Endothelial cell (in vitro differentiated cells): Measurements from ENCODE around the gene AQP6. TPM values are rescaled to one million over a fixed set of nuclear protein-coding genes. Genes with fewer than 3 reads are reported as not detected.

ENCODE experiments used
- DNase-seq: peaks from one replicate; pipeline ENCODE4 v3.0.0; 2021; ENCODE audit warnings: low spot score
- H3K27ac Mint-ChIP-seq: one replicate; pipeline ENCODE4 v1.8.0; 2021; ENCODE audit warnings: mixed read lengths, inconsistent platforms; ENCODE audit not compliant: unreplicated experiment
- H3K27me3 Mint-ChIP-seq: one replicate; pipeline ENCODE4 v1.8.0; 2021; ENCODE audit warnings: mild to moderate bottlenecking, moderate library complexity, mixed read lengths, inconsistent platforms; ENCODE audit not compliant: unreplicated experiment
- H3K36me3 Mint-ChIP-seq: one replicate; pipeline ENCODE4 v1.8.0; 2021; ENCODE audit warnings: mild to moderate bottlenecking, low read depth, mixed read lengths, inconsistent platforms; ENCODE audit not compliant: unreplicated experiment
- H3K4me1 Mint-ChIP-seq: one replicate; pipeline ENCODE4 v1.8.0; 2021; ENCODE audit warnings: mild to moderate bottlenecking, mixed read lengths, inconsistent platforms; ENCODE audit not compliant: unreplicated experiment
- H3K4me3 Mint-ChIP-seq: one replicate; pipeline ENCODE4 v1.8.0; 2021; ENCODE audit warnings: mild to moderate bottlenecking, mixed read lengths, inconsistent platforms; ENCODE audit not compliant: unreplicated experiment
- H3K9me3 Mint-ChIP-seq: one replicate; pipeline ENCODE4 v1.8.0; 2021; ENCODE audit warnings: mixed read lengths, inconsistent platforms; ENCODE audit not compliant: unreplicated experiment
- long read RNA-seq: library from polyadenylated mRNA; unstranded; transcript quantifications from one replicate; pipeline ENCODE4 v2.0.0, GENCODE V29; 2020; ENCODE audit not compliant: unreplicated experiment
- total RNA-seq: library from RNA; stranded (reverse); fragmentation: NEBNext Ultra II Directional; extraction: Animal tissue kit (Norgen Biotek cat#: 25700); gene quantifications from one replicate; pipeline ENCODE4 v1.2.1, GENCODE V29; 2021; ENCODE audit not compliant: unreplicated experiment
- TF ChIP-seq, protein P1 (sequence below): fragments of 200-600 bp; sonication (generic); IDR thresholded peaks from one replicate; pipeline ENCODE4 v1.5.0; 2021; ENCODE audit warnings: antibody characterized with exemption; ENCODE audit not compliant: unreplicated experiment

Gene AQP6, protein sequence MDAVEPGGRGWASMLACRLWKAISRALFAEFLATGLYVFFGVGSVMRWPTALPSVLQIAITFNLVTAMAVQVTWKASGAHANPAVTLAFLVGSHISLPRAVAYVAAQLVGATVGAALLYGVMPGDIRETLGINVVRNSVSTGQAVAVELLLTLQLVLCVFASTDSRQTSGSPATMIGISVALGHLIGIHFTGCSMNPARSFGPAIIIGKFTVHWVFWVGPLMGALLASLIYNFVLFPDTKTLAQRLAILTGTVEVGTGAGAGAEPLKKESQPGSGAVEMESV
- total RNA-seq, result not detected
- long read RNA-seq, result 0 reads

DNA sequence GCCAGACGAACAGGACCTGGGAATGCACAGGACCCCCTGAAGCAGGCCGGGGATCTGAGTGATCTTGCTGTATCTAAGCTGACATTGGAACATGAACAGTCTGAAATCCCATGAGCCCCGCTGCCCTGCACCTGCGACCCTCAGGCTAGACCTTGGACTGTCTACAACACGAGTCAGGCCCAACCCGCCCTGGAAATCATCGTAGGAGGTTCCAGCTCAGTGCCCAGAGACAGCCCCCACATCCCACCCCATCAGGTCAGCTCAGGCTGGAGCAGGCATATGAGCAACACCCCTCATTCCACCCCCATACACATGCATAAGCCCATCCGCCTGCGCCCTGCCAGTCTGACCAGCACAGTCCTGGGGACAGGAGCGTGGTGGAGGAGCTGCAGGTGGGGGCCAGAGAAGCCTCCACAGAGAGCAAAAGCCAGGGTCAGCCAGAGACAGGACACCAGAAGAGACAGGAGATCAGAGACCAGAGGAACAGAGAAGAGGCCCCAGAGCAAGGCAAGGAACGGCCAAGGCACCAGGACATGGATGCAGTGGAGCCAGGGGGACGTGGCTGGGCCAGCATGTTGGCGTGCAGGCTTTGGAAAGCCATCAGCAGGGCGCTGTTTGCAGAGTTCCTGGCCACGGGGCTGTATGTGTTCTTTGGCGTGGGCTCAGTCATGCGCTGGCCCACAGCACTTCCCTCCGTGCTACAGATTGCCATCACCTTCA lies at the start of gene AQP6:
Gene AQP6, plus strand, starts transcription at position 307 of the 720 bp plus-strand sequence. Its CDS starts 227 bp downstream, at position 534.
- DNase-seq, result no peak
- TF ChIP-seq, protein P1, sequence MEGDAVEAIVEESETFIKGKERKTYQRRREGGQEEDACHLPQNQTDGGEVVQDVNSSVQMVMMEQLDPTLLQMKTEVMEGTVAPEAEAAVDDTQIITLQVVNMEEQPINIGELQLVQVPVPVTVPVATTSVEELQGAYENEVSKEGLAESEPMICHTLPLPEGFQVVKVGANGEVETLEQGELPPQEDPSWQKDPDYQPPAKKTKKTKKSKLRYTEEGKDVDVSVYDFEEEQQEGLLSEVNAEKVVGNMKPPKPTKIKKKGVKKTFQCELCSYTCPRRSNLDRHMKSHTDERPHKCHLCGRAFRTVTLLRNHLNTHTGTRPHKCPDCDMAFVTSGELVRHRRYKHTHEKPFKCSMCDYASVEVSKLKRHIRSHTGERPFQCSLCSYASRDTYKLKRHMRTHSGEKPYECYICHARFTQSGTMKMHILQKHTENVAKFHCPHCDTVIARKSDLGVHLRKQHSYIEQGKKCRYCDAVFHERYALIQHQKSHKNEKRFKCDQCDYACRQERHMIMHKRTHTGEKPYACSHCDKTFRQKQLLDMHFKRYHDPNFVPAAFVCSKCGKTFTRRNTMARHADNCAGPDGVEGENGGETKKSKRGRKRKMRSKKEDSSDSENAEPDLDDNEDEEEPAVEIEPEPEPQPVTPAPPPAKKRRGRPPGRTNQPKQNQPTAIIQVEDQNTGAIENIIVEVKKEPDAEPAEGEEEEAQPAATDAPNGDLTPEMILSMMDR, result no peak
- H3K36me3 Mint-ChIP-seq, result peaks cover 4% of the 10 kb centered on the region
- no peaks in the 10 kb centered on the region for H3K4me1 Mint-ChIP-seq
- no peak within 1 kb of the TSS for H3K27ac Mint-ChIP-seq
- H3K9me3 Mint-ChIP-seq, result no peaks in the 10 kb centered on the region
- H3K27me3 Mint-ChIP-seq, result peaks cover 3% of the 10 kb centered on the region
- H3K4me3 Mint-ChIP-seq, result no peak within 1 kb of the TSS

DNA sequence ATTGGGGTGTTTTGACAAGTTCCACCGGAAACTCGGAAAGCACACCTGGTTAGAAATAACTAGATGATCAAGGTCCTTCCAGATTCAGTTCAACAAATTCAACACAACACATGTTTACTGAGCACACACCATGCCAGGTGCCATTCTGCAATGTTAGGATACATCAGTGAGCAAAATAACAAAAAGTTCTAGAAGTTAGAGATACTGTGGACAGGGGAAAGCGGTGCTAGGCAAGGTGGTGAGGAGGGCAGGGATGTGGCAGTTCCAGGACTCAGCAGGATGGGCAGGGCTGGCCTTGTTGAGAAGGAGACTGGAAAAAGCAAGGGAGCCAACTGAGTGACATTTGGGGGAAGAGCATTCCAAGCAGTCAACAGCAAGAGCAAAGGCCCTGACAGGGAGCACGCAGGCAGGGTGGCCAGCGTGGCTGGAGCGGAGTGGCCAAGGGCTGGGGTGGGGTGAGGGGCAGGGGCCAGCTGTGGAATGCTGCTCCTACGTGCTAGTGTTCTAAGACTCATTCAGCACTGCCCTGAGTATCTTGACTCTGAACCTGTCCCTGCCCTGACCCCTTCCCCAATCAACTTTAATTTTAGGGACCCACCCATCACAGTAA lies 49.6 kb upstream of the AQP6 start:
- TF ChIP-seq, protein P1, result no peak
- Mint-ChIP-seq H3K4me1 (no peaks in the 10 kb centered on the region), H3K36me3 (no peaks in the 10 kb centered on the region), H3K27me3 (no peaks in the 10 kb centered on the region), H3K4me3 (no peak overlapping the region), H3K9me3 (no peaks in the 10 kb centered on the region), H3K27ac (no peak overlapping the region)
- no peak for DNase-seq

DNA sequence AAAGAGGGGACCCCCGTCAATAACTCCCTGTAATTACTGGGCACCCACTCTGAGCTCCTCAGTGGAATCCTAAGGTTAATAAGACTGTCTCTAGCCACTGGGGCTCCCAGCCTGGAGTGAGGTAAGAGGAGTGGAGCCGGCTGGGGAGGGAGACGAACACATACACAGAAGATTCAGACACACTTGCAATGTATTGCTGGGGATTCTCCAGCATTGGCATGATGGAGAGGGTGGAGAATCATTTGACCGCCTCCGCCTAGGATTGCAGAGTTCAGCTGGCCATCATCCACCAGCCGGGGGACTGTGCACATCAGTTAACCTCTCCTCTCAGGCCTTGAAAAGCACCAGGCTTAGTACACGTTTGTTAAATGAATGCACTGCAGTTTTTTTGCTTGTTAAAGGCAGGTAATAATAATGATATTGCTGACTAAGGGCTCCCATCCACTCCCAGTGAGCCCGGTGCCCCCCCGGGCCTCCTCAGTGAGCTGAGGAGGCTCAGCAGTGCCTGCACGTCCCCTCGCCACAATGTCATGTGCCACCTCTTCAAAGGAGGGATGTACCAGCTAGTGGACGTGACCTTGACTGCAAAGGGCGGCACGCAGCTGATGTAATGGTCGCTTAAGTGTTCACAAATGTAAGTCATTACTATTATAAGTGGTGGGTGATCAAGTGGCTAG lies 48.7 kb upstream of the AQP6 start:
- H3K36me3 Mint-ChIP-seq, result no peaks in the 10 kb centered on the region
- H3K4me1 Mint-ChIP-seq, result no peaks in the 10 kb centered on the region
- no peak overlapping the region for H3K27ac Mint-ChIP-seq
- no peak overlapping the region for H3K4me3 Mint-ChIP-seq
- H3K9me3 Mint-ChIP-seq, result no peaks in the 10 kb centered on the region
- no peak for DNase-seq
- H3K27me3 Mint-ChIP-seq, result peaks cover 1% of the 10 kb centered on the region
- TF ChIP-seq, protein P1, result no peak

DNA sequence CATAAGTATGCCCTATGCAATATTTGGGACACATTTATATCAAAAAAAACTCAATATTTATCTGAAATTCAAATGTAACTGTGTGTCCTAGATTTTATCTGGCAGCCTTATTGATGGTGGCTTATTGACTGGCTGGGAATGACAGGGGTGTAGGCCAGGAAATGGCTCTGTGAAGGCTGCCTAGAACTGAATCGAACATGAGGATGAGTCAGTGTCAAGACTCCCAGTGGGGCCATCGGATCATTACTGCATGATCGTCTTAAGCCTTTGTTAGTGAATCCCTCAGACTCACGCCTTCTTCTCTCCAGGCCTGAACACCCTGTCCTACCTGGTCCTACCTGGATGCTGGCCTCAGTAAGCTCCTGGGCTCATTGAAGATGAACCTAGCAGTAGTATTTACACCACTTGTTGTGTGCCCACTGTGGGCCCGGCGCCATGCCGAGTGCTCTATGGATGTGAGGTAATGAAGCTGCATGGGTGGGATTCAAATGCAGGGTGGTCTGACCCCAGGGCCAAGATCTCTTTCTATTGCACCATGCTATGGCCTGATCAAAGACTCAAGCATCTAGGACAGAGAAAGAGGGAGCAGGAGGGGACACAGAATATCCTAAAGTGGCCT lies 48.0 kb upstream of the AQP6 start:
- TF ChIP-seq, protein P1, result no peak
- Mint-ChIP-seq H3K9me3 (no peaks in the 10 kb centered on the region), H3K27ac (no peak overlapping the region), H3K36me3 (no peaks in the 10 kb centered on the region), H3K27me3 (peaks cover 1% of the 10 kb centered on the region), H3K4me3 (no peak overlapping the region), H3K4me1 (no peaks in the 10 kb centered on the region)
- DNase-seq, result no peak
